ENCODE data around the gene KCNIP4. TPM values are rescaled to one million over a fixed set of nuclear protein-coding genes. Genes with fewer than 3 reads are reported as not detected.

Gene KCNIP4
- total and polyA plus RNA-seq, 10 of the 15 experiments (the other 5 are each of a cell fraction or from before 2014, with no cell fraction given) = 0.03 to 0.23 (median 0.13) TPM; not detected in 7

DNA sequence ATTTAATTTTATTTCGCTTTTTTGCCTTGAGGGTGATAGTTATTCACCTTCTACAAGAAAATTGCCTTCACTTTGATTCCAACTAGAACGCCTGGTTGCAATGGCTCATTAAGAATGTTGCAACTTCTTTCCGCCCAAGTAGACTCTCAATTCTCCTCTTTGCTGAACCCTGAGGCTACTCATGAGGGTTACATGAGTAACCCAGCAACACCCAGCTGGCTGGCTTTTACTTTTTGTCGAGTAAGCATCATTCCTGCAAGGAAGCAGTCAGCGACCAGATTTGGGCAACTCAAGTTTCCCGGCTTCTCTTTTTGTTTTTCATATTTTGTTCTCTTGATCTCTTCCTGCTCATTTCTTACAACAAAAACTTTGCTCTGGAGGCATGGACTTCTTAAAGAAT, 752.9 kb downstream of the KCNIP4 start:
- H3K9me3 ChIP-seq (replicated peaks; ENCODE audit: control insufficient read depth, insufficient read depth, low read length) = no peaks in the 10 kb centered on the region; the same call in 2 of the 3 replicates
- no peaks in the 10 kb centered on the region for H3K27me3 ChIP-seq (replicated peaks in 1 of 2; ENCODE audit: control insufficient read depth in 2 of 2, insufficient read depth in 2 of 2, low read length in 1 of 2)
- no peaks in the 10 kb centered on the region for H3K4me1 ChIP-seq (ENCODE audit: control insufficient read depth, insufficient read depth, low read length)
- H3K9ac ChIP-seq (ENCODE audit: control insufficient read depth, insufficient read depth, low read length) = no peak overlapping the region
- H3K36me3 ChIP-seq (ENCODE audit: control insufficient read depth in 2 of 2, insufficient read depth in 2 of 2, low read length in 1 of 2) = no peaks in the 10 kb centered on the region
- ChIA-PET RAD21 (ENCODE audit: unreplicated experiment) (no interaction called here), CTCF (no interaction called here), SMC1A (ENCODE audit: uncharacterized antibody, unreplicated experiment) (no interaction called here), POLR2A (no interaction called here)
- H3K4me2 ChIP-seq (ENCODE audit: control insufficient read depth, insufficient read depth) = no peak overlapping the region
- DNase-seq (ENCODE audit: low read depth, low spot score) = no peak
- no peak for ATAC-seq
- no peaks in the 10 kb centered on the region for H3K79me2 ChIP-seq (ENCODE audit: control insufficient read depth, insufficient read depth, low read length)
- BruUV-seq (replicated peaks) = no TSS peak
- no peak overlapping the region for H3K27ac ChIP-seq (ENCODE audit: control insufficient read depth, insufficient read depth)
- 15% methylated on average over 6 of the region's 6 CpGs for WGBS (ENCODE audit: insufficient coverage, insufficient replicate concordance, low lambda C conversion rate, missing lambda C conversion rate)
- in situ Hi-C loops (cut with MboI) (no loop called here), intact Hi-C loops (cut with micrococcal nuclease; ENCODE audit: unreplicated experiment) (no loop called here)
- H2AFZ ChIP-seq (ENCODE audit: control insufficient read depth, low read depth, low read length) = no peak overlapping the region
- no peaks in the 10 kb centered on the region for H4K20me1 ChIP-seq (ENCODE audit: control insufficient read depth, insufficient read depth)
- no peak overlapping the region for H3K4me3 ChIP-seq
- no peak for FAIRE-seq
- TF ChIP-seq, protein P1, sequence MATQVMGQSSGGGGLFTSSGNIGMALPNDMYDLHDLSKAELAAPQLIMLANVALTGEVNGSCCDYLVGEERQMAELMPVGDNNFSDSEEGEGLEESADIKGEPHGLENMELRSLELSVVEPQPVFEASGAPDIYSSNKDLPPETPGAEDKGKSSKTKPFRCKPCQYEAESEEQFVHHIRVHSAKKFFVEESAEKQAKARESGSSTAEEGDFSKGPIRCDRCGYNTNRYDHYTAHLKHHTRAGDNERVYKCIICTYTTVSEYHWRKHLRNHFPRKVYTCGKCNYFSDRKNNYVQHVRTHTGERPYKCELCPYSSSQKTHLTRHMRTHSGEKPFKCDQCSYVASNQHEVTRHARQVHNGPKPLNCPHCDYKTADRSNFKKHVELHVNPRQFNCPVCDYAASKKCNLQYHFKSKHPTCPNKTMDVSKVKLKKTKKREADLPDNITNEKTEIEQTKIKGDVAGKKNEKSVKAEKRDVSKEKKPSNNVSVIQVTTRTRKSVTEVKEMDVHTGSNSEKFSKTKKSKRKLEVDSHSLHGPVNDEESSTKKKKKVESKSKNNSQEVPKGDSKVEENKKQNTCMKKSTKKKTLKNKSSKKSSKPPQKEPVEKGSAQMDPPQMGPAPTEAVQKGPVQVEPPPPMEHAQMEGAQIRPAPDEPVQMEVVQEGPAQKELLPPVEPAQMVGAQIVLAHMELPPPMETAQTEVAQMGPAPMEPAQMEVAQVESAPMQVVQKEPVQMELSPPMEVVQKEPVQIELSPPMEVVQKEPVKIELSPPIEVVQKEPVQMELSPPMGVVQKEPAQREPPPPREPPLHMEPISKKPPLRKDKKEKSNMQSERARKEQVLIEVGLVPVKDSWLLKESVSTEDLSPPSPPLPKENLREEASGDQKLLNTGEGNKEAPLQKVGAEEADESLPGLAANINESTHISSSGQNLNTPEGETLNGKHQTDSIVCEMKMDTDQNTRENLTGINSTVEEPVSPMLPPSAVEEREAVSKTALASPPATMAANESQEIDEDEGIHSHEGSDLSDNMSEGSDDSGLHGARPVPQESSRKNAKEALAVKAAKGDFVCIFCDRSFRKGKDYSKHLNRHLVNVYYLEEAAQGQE (IDR thresholded peaks at IDR 0.05; ENCODE audit: low read depth, low read length) = no peak
- TF ChIP-seq, protein P2, sequence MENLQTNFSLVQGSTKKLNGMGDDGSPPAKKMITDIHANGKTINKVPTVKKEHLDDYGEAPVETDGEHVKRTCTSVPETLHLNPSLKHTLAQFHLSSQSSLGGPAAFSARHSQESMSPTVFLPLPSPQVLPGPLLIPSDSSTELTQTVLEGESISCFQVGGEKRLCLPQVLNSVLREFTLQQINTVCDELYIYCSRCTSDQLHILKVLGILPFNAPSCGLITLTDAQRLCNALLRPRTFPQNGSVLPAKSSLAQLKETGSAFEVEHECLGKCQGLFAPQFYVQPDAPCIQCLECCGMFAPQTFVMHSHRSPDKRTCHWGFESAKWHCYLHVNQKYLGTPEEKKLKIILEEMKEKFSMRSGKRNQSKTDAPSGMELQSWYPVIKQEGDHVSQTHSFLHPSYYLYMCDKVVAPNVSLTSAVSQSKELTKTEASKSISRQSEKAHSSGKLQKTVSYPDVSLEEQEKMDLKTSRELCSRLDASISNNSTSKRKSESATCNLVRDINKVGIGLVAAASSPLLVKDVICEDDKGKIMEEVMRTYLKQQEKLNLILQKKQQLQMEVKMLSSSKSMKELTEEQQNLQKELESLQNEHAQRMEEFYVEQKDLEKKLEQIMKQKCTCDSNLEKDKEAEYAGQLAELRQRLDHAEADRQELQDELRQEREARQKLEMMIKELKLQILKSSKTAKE (IDR thresholded peaks at IDR 0.05; ENCODE audit: low read depth, poor library complexity, severe bottlenecking) = no peak
- TF ChIP-seq NRF1 (conservative IDR thresholded peaks at IDR 0.05; ENCODE audit: low read depth, low read length) (no peak), ZNF384 (IDR thresholded peaks at IDR 0.05; ENCODE audit: borderline replicate concordance, low read depth, low read length) (no peak), ZNF274 (IDR thresholded peaks at IDR 0.05; ENCODE audit: insufficient read depth, insufficient read length) (no peak), KDM1A (IDR thresholded peaks at IDR 0.05; ENCODE audit: borderline replicate concordance) (no peak)
- TF ChIP-seq, protein P3, sequence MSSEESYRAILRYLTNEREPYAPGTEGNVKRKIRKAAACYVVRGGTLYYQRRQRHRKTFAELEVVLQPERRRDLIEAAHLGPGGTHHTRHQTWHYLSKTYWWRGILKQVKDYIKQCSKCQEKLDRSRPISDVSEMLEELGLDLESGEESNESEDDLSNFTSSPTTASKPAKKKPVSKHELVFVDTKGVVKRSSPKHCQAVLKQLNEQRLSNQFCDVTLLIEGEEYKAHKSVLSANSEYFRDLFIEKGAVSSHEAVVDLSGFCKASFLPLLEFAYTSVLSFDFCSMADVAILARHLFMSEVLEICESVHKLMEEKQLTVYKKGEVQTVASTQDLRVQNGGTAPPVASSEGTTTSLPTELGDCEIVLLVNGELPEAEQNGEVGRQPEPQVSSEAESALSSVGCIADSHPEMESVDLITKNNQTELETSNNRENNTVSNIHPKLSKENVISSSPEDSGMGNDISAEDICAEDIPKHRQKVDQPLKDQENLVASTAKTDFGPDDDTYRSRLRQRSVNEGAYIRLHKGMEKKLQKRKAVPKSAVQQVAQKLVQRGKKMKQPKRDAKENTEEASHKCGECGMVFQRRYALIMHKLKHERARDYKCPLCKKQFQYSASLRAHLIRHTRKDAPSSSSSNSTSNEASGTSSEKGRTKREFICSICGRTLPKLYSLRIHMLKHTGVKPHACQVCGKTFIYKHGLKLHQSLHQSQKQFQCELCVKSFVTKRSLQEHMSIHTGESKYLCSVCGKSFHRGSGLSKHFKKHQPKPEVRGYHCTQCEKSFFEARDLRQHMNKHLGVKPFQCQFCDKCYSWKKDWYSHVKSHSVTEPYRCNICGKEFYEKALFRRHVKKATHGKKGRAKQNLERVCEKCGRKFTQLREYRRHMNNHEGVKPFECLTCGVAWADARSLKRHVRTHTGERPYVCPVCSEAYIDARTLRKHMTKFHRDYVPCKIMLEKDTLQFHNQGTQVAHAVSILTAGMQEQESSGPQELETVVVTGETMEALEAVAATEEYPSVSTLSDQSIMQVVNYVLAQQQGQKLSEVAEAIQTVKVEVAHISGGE (CRISPR knock-in tag; IDR thresholded peaks at IDR 0.05) = no peak
- TF ChIP-seq, protein P4, sequence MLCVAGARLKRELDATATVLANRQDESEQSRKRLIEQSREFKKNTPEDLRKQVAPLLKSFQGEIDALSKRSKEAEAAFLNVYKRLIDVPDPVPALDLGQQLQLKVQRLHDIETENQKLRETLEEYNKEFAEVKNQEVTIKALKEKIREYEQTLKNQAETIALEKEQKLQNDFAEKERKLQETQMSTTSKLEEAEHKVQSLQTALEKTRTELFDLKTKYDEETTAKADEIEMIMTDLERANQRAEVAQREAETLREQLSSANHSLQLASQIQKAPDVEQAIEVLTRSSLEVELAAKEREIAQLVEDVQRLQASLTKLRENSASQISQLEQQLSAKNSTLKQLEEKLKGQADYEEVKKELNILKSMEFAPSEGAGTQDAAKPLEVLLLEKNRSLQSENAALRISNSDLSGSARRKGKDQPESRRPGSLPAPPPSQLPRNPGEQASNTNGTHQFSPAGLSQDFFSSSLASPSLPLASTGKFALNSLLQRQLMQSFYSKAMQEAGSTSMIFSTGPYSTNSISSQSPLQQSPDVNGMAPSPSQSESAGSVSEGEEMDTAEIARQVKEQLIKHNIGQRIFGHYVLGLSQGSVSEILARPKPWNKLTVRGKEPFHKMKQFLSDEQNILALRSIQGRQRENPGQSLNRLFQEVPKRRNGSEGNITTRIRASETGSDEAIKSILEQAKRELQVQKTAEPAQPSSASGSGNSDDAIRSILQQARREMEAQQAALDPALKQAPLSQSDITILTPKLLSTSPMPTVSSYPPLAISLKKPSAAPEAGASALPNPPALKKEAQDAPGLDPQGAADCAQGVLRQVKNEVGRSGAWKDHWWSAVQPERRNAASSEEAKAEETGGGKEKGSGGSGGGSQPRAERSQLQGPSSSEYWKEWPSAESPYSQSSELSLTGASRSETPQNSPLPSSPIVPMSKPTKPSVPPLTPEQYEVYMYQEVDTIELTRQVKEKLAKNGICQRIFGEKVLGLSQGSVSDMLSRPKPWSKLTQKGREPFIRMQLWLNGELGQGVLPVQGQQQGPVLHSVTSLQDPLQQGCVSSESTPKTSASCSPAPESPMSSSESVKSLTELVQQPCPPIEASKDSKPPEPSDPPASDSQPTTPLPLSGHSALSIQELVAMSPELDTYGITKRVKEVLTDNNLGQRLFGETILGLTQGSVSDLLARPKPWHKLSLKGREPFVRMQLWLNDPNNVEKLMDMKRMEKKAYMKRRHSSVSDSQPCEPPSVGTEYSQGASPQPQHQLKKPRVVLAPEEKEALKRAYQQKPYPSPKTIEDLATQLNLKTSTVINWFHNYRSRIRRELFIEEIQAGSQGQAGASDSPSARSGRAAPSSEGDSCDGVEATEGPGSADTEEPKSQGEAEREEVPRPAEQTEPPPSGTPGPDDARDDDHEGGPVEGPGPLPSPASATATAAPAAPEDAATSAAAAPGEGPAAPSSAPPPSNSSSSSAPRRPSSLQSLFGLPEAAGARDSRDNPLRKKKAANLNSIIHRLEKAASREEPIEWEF (IDR thresholded peaks at IDR 0.05; ENCODE audit: insufficient replicate concordance, low read depth, low read length) = no peak

All from GM12878 (cell line).